Left ventricle myocardium inferior (tissue), 1 donor: ENCODE data around the gene PPFIBP1. TPM values are rescaled to one million over a fixed set of nuclear protein-coding genes. Genes with fewer than 3 reads are reported as not detected.

Source experiments
- DNase-seq: peaks from one replicate; pipeline ENCODE4 v3.0.0-alpha.2; 2020
- H3K27ac ChIP-seq: fragments of 200-600 bp; replicated peaks from 2 replicates; pipeline ENCODE4 v1.8.0; 2021
- H3K27me3 ChIP-seq: fragments of 200-600 bp; 2 replicates; pipeline ENCODE4 v1.8.0; 2021; ENCODE audit warnings: low read depth
- H3K36me3 ChIP-seq: fragments of 200-600 bp; 2 replicates; pipeline ENCODE4 v1.8.0; 2021
- H3K4me1 ChIP-seq: fragments of 200-600 bp; 2 replicates; pipeline ENCODE4 v1.8.0; 2021
- H3K4me3 ChIP-seq: fragments of 200-600 bp; 2 replicates; pipeline ENCODE4 v1.8.0; 2021; ENCODE audit warnings: mild to moderate bottlenecking, moderate library complexity
- H3K9me3 ChIP-seq: fragments of 200-600 bp; replicated peaks from 2 replicates; pipeline ENCODE4 v1.8.0; 2021
- intact Hi-C: fragments of 100-400 bp; cut with micrococcal nuclease; formaldehyde crosslinking; loops from one replicate; pipeline ENCODE4 v1.11.0; 2022
- total RNA-seq: library from RNA; stranded (reverse); fragmentation: NEBNext Ultra II Directional; extraction: Animal tissue kit (Norgen Biotek cat#: 25700); gene quantifications from one replicate; pipeline ENCODE4 v1.2.1, GENCODE V29; 2021
- TF ChIP-seq, protein P1 (sequence below): fragments of 200-600 bp; IDR thresholded peaks from 2 replicates; pipeline ENCODE4 v1.8.0; 2021; ENCODE audit warnings: antibody characterized with exemption, mild to moderate bottlenecking, borderline replicate concordance
- donor health status: DM: no; HTN: yes; CAD: no; lungs with severe emphysema.

PPFIBP1 gene
- total RNA-seq, 1 donor from 2014 or later, result 258 TPM

DNA sequence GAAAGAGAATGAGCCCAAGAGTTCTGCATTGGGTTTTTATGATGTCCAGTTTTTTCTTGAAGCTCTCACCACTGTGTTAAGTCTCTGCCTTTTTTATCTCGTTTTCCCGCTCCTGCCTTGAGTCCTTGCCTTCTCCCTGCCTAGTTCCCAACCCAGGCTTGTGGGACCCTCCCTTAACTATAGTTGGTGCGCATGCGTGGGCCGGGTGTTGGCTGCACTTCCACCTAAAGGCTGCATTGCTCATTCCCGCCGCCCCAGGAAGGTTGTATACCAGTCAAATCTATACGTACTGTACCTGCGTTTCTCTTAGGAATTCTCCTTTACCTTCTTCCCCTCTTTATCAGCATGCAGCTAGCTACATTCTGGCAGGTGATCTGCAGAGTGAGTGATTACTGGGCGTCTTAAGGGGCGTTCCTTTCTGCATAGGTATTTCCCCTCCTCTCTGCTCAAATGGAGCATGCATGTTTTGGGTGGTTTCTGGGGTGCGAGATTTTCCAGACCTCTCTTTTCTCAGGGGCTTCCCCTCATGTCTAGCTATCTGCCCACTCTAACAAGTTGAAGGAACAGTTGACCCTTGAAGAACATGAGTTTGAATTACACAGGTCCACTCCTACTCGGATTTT is 165.7 kb downstream of the PPFIBP1 start:
- H3K9me3 ChIP-seq, result no peaks in the 10 kb centered on the region
- intact Hi-C loops, result no loop called here
- peaks cover 97% of the 10 kb centered on the region for H3K36me3 ChIP-seq
- no peak overlapping the region for H3K4me3 ChIP-seq
- H3K27me3 ChIP-seq, result no peaks in the 10 kb centered on the region
- DNase-seq, result no peak
- TF ChIP-seq, protein P1, sequence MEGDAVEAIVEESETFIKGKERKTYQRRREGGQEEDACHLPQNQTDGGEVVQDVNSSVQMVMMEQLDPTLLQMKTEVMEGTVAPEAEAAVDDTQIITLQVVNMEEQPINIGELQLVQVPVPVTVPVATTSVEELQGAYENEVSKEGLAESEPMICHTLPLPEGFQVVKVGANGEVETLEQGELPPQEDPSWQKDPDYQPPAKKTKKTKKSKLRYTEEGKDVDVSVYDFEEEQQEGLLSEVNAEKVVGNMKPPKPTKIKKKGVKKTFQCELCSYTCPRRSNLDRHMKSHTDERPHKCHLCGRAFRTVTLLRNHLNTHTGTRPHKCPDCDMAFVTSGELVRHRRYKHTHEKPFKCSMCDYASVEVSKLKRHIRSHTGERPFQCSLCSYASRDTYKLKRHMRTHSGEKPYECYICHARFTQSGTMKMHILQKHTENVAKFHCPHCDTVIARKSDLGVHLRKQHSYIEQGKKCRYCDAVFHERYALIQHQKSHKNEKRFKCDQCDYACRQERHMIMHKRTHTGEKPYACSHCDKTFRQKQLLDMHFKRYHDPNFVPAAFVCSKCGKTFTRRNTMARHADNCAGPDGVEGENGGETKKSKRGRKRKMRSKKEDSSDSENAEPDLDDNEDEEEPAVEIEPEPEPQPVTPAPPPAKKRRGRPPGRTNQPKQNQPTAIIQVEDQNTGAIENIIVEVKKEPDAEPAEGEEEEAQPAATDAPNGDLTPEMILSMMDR, result no peak
- no peaks in the 10 kb centered on the region for H3K4me1 ChIP-seq
- no peak overlapping the region for H3K27ac ChIP-seq

DNA sequence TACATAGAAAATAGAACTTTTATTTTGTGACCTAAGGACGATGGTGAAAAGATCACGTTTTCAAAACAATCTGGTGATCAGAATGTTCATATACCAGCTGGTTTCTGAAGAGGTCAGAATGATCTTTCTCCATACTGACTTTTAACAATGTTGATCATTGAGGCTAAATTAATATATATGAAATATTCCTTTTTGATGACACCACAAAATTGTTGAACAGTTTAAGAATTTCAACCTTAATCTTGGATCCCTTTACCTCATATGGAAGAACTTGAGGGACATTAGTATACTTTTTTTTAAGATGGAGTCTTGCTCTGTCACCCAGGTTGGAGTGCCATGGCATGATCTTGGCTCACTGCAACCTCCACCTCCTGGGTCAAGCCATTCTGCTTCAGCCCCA is 169.4 kb downstream of the PPFIBP1 start:
- DNase-seq, result no peak
- TF ChIP-seq, protein P1, result no peak
- Histone ChIP-seq H3K4me3 (no peak overlapping the region), H3K27ac (no peak overlapping the region), H3K9me3 (no peaks in the 10 kb centered on the region), H3K4me1 (no peaks in the 10 kb centered on the region), H3K36me3 (peaks cover 98% of the 10 kb centered on the region), H3K27me3 (no peaks in the 10 kb centered on the region)
- intact Hi-C loops, result no loop called here

- TF ChIP-seq, protein P1, result no peak
- no peak overlapping the region for H3K27ac ChIP-seq
- peaks cover 74% of the 10 kb centered on the region for H3K36me3 ChIP-seq
- DNase-seq, result no peak
- intact Hi-C loops, result no loop called here
- no peaks in the 10 kb centered on the region for H3K9me3 ChIP-seq
- H3K4me3 ChIP-seq, result no peak overlapping the region
- H3K4me1 ChIP-seq, result no peaks in the 10 kb centered on the region
- no peaks in the 10 kb centered on the region for H3K27me3 ChIP-seq
Measured at GRCh38 chr12:27695556-27696292, 171.7 kb downstream of the PPFIBP1 start.

- no peaks in the 10 kb centered on the region for H3K27me3 ChIP-seq
- H3K4me3 ChIP-seq, result no peak within 1 kb of the TSS
- no peak for DNase-seq
- H3K36me3 ChIP-seq, result peaks cover 69% of the 10 kb centered on the region
- TF ChIP-seq, protein P1, result no peak
- intact Hi-C loops, result no loop called here
- no peak within 1 kb of the TSS for H3K27ac ChIP-seq
- H3K9me3 ChIP-seq, result no peaks in the 10 kb centered on the region
- no peaks in the 10 kb centered on the region for H3K4me1 ChIP-seq
Measured at GRCh38 chr12:27696293-27696652, 172.3 kb downstream of the PPFIBP1 start, which contains the start of gene REP15. REP15 (plus strand) TSS chr12:27696447; CDS start chr12:27696563, 116 bp downstream.

- Histone ChIP-seq H3K4me3 (no peak overlapping the region), H3K27me3 (no peaks in the 10 kb centered on the region), H3K27ac (no peak overlapping the region), H3K9me3 (no peaks in the 10 kb centered on the region), H3K36me3 (peaks cover 61% of the 10 kb centered on the region), H3K4me1 (no peaks in the 10 kb centered on the region)
- intact Hi-C loops, result no loop called here
- no peak for DNase-seq
- TF ChIP-seq, protein P1, result no peak
Measured at GRCh38 chr12:27696864-27697564, 173.0 kb downstream of the PPFIBP1 start.
